Vagina (tissue), 2 donors: ENCODE measurements around the gene AGBL4.

Source experiments
- POLR2A ChIP-seq, 2 donors: fragments of 450-650 bp; IDR thresholded peaks; one replicate each; pipeline ENCODE4 v1.6.1; 2017; ENCODE audit warnings: antibody characterized with exemption in 2 of 2, mild to moderate bottlenecking in 2 of 2, moderate library complexity in 2 of 2
- TF ChIP-seq, protein P1 (sequence below), 3 experiments: fragments of 450-650 bp in 2 of 3; fragments of 200-600 bp in 1 of 3; sonication (generic) in 1 of 3; IDR thresholded peaks; one replicate each; pipeline ENCODE4 v1.5.1; 2017 to 2019; ENCODE audit warnings: antibody characterized with exemption in 3 of 3, mild to moderate bottlenecking in 2 of 3, moderate library complexity in 2 of 3

GRCh38 chr1:48955774-48956173, 1068.0 kb downstream of the AGBL4 start:
- TF ChIP-seq, protein P1, sequence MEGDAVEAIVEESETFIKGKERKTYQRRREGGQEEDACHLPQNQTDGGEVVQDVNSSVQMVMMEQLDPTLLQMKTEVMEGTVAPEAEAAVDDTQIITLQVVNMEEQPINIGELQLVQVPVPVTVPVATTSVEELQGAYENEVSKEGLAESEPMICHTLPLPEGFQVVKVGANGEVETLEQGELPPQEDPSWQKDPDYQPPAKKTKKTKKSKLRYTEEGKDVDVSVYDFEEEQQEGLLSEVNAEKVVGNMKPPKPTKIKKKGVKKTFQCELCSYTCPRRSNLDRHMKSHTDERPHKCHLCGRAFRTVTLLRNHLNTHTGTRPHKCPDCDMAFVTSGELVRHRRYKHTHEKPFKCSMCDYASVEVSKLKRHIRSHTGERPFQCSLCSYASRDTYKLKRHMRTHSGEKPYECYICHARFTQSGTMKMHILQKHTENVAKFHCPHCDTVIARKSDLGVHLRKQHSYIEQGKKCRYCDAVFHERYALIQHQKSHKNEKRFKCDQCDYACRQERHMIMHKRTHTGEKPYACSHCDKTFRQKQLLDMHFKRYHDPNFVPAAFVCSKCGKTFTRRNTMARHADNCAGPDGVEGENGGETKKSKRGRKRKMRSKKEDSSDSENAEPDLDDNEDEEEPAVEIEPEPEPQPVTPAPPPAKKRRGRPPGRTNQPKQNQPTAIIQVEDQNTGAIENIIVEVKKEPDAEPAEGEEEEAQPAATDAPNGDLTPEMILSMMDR (IDR thresholded peaks at IDR 0.05), result no peak
- TF ChIP-seq POLR2A (IDR thresholded peaks at IDR 0.05), result no peak
